GM12874 (cell line): ENCODE results near the gene RAB11FIP5.

Experiments used
- CTCF ChIP-seq: IDR thresholded peaks from 2 replicates; pipeline ENCODE4 v1.5.1; 2011; ENCODE audit warnings: low read depth, mild to moderate bottlenecking, control low read depth, low read length, moderate library complexity; ENCODE audit not compliant: insufficient read depth

Gene RAB11FIP5

GRCh38 chr2:73067043-73067442 is 45.7 kb downstream of the RAB11FIP5 start:
- no peak for TF ChIP-seq CTCF

GRCh38 chr2:73063909-73064875 is 48.6 kb downstream of the RAB11FIP5 start:
- no peak for TF ChIP-seq CTCF

GRCh38 chr2:73063472-73063871 is 49.3 kb downstream of the RAB11FIP5 start:
- TF ChIP-seq CTCF = no peak

- no peak for TF ChIP-seq CTCF
Observed at GRCh38 chr2:73059106-73059505, 53.6 kb downstream of the RAB11FIP5 start.

- TF ChIP-seq CTCF = no peak
Observed at GRCh38 chr2:73054980-73055379, 57.8 kb downstream of the RAB11FIP5 start.

- no peak for TF ChIP-seq CTCF
Observed at GRCh38 chr2:73053316-73054114, 59.2 kb downstream of the RAB11FIP5 start.

- TF ChIP-seq CTCF = no peak
Observed at GRCh38 chr2:73050121-73050545, 62.6 kb downstream of the RAB11FIP5 start.
